ENCODE results near the gene RANBP17.

The RANBP17 gene

DNA sequence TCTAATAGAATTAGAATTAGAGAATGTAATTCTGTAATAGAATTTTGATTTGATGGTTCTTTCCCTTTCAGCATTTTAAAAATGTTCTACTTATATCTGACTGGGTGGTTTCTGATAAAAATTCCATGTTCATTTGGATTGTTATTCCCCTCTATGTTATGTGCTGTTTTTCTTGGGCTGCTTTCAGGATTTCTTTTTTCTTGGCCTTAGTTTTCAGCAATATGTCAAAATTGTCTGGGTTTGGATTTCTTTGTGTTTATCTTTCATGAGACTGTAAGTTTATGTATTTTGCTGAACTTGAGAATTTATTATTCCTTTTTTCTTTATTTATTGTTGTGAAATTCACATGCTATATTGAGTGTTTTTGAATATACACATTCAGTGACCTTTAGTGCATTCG lies 189.1 kb downstream of the RANBP17 start:
- no peak for TF ChIP-seq ZNF274 (IDR thresholded peaks at IDR 0.05; ENCODE audit: low read depth, low read length)
- H3K4me3 ChIP-seq (ENCODE audit: low read length) = no peak overlapping the region

DNA sequence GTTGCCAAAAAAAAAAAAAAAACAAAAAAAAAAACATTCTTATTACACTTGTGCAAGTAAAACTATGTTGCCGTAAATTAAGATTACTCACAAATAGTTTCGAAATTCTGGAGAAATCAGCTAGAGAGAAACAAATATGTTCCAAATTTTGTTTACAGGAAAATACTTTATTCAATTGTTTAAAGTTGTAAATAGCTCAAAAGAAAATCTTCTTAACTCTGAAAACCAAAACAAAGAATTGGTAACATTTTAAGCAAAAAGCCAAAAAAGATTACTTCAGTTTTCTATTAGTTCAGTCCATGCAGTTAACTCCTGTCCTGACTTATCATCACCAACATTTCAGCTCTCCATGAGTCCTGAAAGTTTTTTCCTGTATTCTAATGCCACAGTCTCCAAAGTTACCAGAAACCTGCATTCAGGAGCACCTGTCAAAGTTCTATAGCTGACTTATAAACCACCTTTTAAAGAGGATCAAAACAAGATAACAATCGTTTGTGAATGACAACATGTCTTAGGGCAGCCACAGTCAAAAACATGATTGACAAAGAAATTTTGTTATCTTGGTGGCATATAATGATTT lies 194.1 kb downstream of the RANBP17 start:
- H3K4me3 ChIP-seq (ENCODE audit: low read length) = no peak overlapping the region
- no peak for TF ChIP-seq ZNF274 (IDR thresholded peaks at IDR 0.05; ENCODE audit: low read depth, low read length)

DNA sequence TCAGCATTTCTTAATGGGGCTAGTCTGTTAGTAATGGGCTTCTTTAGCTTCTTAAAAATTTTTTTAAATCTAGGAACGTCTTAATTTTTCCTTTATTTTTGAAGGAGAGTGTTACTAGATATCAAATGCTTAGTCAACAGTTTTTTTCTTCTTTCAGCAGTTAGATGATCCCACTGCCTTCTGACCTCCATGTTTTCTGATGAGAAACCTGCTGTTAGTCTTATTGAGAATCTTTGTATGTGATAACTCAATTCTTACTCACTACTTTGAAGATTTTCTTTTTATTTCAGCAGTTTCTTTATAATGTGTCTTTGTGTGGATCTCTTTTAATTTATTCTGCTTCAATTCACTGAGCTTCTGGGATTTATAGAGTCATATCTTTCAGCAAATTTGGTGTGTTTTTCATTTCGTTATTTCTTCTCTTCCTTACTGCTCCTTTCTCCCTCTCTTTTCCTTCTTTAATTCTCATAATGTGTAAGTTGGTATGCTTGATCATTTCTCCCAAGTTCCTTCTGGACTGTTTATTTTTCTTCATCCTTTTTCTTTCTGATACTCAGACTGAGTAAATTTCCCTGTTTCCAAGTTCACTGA lies 205.8 kb downstream of the RANBP17 start:
- H3K4me3 ChIP-seq (ENCODE audit: low read length) = no peak overlapping the region
- TF ChIP-seq ZNF274 (IDR thresholded peaks at IDR 0.05; ENCODE audit: low read depth, low read length) = no peak

DNA sequence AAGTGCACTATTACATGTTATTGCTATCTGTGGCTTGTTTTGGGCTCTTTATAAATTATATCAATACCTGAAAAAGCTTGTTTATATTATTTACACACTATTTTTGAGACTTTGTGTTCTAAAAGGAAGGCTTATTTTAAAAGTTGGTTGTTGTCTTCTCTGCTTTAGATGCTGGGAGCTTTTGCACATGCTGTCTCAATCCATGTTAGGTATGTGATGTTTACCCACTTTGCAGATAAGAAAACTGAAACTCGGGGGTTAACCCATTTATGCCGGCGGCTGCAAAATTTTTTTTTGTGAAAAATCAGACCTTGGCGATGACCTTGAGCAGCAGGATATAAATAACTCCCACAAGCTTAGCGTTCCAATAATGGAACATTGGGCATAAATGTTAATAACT lies 212.9 kb downstream of the RANBP17 start:
- H3K4me3 ChIP-seq (ENCODE audit: low read length) = no peak overlapping the region
- TF ChIP-seq ZNF274 (IDR thresholded peaks at IDR 0.05; ENCODE audit: low read depth, low read length) = no peak

DNA sequence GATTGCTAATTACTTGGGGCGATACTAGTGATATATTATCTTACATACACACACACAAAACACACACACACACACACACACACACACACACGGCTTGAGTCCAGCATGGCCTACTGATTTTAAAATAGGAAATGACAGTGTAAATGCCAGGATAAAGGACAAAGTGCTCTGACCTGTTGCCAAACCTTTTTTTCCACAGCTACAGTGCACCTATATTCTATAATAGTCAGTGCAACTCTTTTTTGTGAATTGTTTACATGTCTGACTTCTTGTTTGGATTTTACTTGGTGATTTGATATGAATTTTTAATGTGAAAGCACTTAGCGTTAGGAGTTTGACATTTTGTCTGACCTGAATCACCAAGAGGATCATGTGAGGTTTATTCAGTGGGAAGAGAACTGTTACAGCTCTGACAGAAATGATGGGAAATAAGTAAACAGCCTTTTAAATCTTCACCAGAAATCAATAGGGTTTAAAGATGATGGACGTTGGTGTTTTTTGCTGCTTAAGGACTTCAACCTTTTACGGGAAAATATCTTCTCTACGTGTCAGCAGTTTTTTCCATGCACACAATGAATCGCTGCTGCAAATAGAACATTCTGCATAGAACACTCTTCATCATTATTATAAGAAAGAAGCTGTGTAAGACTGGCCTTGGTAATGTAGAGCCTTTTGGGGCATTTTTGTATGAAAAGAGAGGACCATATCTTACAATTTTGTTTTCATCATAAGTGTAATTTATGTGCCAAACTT lies 218.5 kb downstream of the RANBP17 start:
- no peak overlapping the region for H3K4me3 ChIP-seq (ENCODE audit: low read length)
- TF ChIP-seq ZNF274 (IDR thresholded peaks at IDR 0.05; ENCODE audit: low read depth, low read length) = no peak

DNA sequence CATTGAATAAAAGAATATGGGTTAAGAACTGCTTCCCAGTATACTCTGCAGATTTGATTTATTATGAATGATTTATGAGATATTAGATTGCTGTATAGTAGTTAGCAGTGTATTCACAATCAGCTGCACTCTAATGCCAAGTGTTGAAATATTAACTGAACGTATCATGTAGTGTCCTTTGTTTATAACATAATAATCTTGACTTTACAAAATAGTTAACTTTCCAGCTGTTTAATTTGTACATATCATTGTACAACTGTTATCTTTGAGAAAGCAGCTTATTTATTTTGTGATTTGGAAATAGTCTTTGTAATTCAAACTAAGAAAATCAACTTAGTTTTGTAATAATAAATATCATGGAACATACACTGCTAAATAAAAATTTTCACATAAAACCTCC lies 219.5 kb downstream of the RANBP17 start:
- no peak for TF ChIP-seq ZNF274 (IDR thresholded peaks at IDR 0.05; ENCODE audit: low read depth, low read length)

DNA sequence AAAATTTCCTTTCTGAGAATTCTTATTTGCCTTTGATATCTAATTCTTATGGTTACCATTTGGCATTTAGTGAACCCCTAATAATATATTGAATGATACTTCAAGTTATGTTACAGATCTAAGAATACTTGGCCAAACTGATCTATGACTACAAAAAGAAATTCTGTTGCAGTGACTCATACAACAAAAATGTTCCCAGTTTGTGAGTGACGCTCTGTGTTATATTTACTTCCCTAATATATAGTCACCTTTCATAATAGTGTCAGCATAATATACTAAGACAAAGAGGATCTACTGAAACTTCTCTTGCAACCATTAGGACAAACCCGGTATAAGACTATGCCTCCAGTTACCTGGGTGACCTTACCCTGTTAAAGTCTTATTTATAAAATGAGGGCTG lies 230.4 kb downstream of the RANBP17 start:
- H3K4me3 ChIP-seq (ENCODE audit: low read length) = no peak overlapping the region
- TF ChIP-seq ZNF274 (IDR thresholded peaks at IDR 0.05; ENCODE audit: low read depth, low read length) = no peak

More for the DNA sequence above, 219.5 kb downstream of the RANBP17 start:
- no peak overlapping the region for H3K4me3 ChIP-seq (ENCODE audit: low read length)

DNA sequence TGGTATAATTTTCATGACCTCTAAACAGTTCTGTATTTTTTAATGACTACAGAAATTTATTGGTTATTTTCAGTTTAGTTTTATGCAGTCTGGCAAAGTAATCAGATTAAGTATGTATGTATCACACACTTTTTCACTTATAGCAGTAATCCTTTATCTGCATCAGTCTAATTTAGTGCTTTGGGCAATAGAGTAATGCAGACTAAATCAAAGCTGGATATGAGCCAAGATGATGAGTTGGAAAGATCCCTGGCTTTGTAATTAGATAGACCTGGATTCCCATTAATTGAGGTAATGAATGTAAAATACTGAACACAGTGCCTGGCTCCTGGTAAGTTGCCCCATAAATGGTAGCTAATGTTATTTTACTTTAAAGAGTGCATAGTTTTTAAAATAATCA lies 231.8 kb downstream of the RANBP17 start:
- no peak for TF ChIP-seq ZNF274 (IDR thresholded peaks at IDR 0.05; ENCODE audit: low read depth, low read length)
- H3K4me3 ChIP-seq (ENCODE audit: low read length) = no peak overlapping the region

DNA sequence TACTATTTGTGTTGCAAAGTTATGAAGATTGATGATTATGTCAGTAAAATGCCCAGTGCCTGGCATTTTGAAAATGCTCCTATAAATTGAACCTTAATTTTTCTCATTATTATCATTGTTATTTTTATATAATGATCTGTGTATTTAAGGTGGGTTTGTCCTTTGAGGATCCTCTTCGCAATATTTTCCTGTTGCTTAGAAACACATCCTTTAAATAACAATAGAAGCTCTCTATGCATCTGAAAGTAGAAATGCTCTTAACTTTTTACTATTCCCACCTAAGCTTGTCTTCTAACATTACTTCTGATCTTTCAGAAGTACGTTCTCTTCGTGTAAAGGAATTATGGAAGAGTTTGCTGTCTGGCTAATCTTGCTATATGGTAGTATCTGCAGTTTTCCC lies 232.5 kb downstream of the RANBP17 start:
- no peak for TF ChIP-seq ZNF274 (IDR thresholded peaks at IDR 0.05; ENCODE audit: low read depth, low read length)
- H3K4me3 ChIP-seq (ENCODE audit: low read length) = no peak overlapping the region

DNA sequence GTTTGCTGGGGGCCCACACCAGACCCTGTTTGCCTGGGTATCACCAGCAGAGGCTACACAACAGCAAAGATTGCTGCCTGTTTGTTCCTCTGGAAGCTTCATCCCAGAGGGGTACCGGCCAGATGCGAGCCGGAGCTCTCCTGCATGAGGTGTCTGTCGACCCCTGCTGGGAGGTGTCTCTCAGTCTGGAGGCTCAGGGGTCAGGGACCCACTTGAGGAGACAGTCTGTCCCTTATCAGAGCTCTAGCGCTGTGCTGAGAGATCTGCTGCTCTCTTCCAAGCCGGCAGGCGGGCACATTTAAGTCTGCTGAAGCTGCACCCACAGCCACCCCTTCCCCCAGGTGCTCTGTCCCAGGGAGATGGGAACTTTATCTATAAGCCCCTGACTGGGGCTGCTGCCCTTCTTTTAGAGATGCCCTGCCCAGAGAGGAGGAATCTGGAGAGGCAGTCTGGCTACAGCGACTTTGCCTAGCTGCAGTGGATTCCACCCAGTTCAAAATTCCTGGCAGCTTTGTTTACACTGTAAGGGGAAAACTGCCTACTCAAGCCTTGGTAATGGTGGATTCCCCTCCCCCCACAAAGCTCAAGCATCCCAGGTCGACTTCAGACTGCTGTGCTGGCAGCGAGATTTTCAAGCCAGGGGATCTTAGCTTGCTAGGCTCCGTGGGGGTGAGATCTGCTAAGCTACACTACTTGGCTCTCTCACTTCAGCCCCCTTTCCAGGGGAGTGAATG lies 241.2 kb downstream of the RANBP17 start:
- no peak for TF ChIP-seq ZNF274 (IDR thresholded peaks at IDR 0.05; ENCODE audit: low read depth, low read length)
- no peak overlapping the region for H3K4me3 ChIP-seq (ENCODE audit: low read length)

DNA sequence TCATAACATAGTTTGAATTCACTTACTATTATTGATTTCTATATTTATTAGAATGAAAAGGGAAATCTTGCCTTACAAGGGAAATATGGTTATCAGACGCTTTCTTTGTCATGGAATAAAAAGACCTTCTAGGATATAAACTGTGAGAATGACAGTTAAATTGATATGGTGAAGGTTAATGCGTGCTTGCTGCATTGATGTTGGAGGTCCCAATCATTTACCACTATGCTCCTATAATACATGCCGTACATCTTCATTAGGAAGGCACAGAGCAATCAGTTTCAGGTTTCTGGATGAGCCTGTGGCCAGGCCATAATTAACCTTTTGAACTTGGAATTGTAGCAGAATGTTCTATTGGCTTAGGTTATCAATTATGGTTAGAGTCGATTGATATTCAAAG lies 245.9 kb downstream of the RANBP17 start:
- TF ChIP-seq ZNF274 (IDR thresholded peaks at IDR 0.05; ENCODE audit: low read depth, low read length) = no peak
- no peak overlapping the region for H3K4me3 ChIP-seq (ENCODE audit: low read length)

DNA sequence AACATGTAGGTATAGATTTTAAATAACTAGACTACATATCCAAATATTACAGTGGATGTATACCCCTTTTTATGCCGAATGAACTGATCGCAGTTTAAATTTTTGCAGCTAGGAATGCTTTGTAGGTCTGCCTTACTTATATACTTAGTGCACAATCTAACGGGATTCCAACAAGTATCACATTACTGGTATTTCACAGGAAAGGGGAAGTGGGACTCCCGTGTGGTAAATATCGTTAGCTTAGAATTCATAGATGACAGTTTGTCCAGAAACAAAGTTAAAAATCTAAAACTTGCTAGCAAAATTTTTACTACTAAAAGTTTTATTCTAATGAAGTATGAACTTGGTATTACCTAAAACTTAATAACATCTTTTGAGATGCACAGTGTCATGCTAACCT lies 253.7 kb downstream of the RANBP17 start:
- no peak for TF ChIP-seq ZNF274 (IDR thresholded peaks at IDR 0.05; ENCODE audit: low read depth, low read length)
- no peak overlapping the region for H3K4me3 ChIP-seq (ENCODE audit: low read length)

DNA sequence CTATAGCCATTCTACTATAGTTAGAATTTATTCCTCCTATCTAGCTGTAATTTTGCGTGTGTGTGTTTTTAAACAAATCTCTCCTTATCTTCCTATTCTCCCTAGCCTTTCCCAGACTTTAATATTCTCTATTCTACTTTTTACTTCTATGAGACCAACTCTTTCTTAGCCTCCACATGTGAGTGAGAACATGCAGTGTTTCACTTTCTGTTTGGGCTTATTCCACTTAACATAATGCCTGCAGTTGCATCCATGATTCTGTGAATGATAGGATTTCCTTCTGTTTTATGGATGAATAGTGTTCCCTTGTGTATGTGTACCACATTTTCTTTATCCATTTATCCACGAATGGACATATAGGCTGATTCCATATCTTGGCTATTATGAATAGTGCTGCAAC lies 254.9 kb downstream of the RANBP17 start:
- no peak overlapping the region for H3K4me3 ChIP-seq (ENCODE audit: low read length)
- TF ChIP-seq ZNF274 (IDR thresholded peaks at IDR 0.05; ENCODE audit: low read depth, low read length) = no peak

DNA sequence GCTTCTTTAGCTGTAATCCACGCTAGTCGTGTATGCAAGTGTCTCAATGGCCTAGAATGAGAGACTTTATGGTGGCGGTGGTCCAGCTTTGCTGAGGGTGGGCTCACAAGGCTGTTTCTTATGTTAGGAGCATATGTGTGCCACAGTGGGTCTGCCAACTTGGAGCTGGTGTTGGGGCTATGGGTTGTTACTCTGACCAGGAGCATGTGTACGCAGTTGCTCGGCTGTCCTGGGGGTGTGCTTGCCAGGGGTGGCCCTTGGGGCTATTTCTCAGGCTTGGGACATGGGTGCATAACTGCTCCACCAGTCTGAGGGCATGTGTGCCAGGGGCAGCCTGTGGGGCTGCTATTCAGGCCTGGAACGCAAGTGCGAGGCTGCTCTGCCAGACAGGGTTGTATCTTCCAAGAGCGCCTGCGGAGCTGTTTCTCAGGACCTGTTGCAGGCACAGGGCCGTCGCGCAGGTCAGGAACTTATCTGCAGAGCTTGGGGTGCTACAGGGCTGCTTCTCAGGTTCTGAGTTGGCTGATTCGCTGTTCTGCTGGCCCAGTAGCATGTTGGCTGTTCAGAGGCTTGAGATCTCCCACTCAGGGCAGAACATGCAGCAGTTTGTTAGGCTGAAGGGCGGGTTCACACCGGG lies 259.3 kb downstream of the RANBP17 start:
- no peak overlapping the region for H3K4me3 ChIP-seq (ENCODE audit: low read length)
- no peak for TF ChIP-seq ZNF274 (IDR thresholded peaks at IDR 0.05; ENCODE audit: low read depth, low read length)
